Lower leg skin (tissue), 3 donors: ENCODE measurements around the gene ADGRL3.

Source experiments
- CTCF ChIP-seq, 3 donors: fragments of 450-650 bp; IDR thresholded peaks; one replicate each; pipeline ENCODE4 v1.5.1; 2016; ENCODE audit warnings: antibody characterized with exemption in 3 of 3, mild to moderate bottlenecking in 3 of 3, moderate library complexity in 2 of 3
- POLR2A ChIP-seq, 2 donors: fragments of 450-650 bp; IDR thresholded peaks; one replicate each; pipeline ENCODE4 v1.6.1; 2016 to 2017; ENCODE audit warnings: antibody characterized with exemption in 2 of 2, mild to moderate bottlenecking in 1 of 2, moderate library complexity in 1 of 2

GRCh38 chr4:61838072-61838471 lies 637.9 kb downstream of the ADGRL3 start:
- no peak for TF ChIP-seq CTCF (IDR thresholded peaks at IDR 0.05)
- no peak for TF ChIP-seq POLR2A (IDR thresholded peaks at IDR 0.05)
